Ectodermal cell (in vitro differentiated cells): Measurements from ENCODE around the gene KCNIP4.

ENCODE experiments used
- H3K27ac ChIP-seq: 2 replicates; pipeline ENCODE4 v1.7.0; 2013; ENCODE audit warnings: mild to moderate bottlenecking, low read depth, low read length; ENCODE audit not compliant: insufficient read depth, poor library complexity, severe bottlenecking
- H3K27me3 ChIP-seq: 2 replicates; pipeline ENCODE4 v1.7.0; 2013; ENCODE audit warnings: mild to moderate bottlenecking, low read length; ENCODE audit not compliant: insufficient read depth, control insufficient read depth, poor library complexity, severe bottlenecking
- H3K36me3 ChIP-seq: one replicate; pipeline ENCODE4 v1.7.0; 2013; ENCODE audit warnings: low read length; ENCODE audit not compliant: control insufficient read depth, insufficient read depth
- H3K4me1 ChIP-seq: one replicate; pipeline ENCODE4 v1.7.0; 2013; ENCODE audit warnings: low read length; ENCODE audit not compliant: control insufficient read depth, insufficient read depth
- H3K4me3 ChIP-seq: 2 replicates; pipeline ENCODE4 v1.7.0; 2013; ENCODE audit warnings: low read depth, low read length, control low read depth; ENCODE audit not compliant: insufficient read depth
- H3K9me3 ChIP-seq: 2 replicates; pipeline ENCODE4 v1.7.0; 2013; ENCODE audit warnings: mild to moderate bottlenecking, low read length, moderate library complexity; ENCODE audit not compliant: control insufficient read depth
- WGBS, 2 experiments: methylation state at CpG; one replicate each; pipeline ENCODE4 v1.1.7; 2013; ENCODE audit warnings: missing lambda C conversion rate in 2 of 2; 5-methylcytosine and 5-hydroxymethylcytosine counted together

KCNIP4 gene

GRCh38 chr4:20679951-20680350 lies 1268.6 kb downstream of the KCNIP4 start:
- Histone ChIP-seq H3K4me3 (no peak overlapping the region), H3K27me3 (no peaks in the 10 kb centered on the region), H3K4me1 (no peaks in the 10 kb centered on the region), H3K36me3 (no peaks in the 10 kb centered on the region), H3K9me3 (no peaks in the 10 kb centered on the region), H3K27ac (no peak overlapping the region)
- WGBS, 2 experiments: 86 to 90% methylated on average over 1 of the region's 1 CpG
